Stomach (tissue), 4 donors: ENCODE measurements around the gene GZMB.

Source experiments
- CTCF ChIP-seq, 7 experiments: fragments of 450-650 bp in 4 of 7; fragments of 200-600 bp in 3 of 7; sonication (generic) in 3 of 7; IDR thresholded peaks; one replicate each; pipeline ENCODE4 v1.5.1; 2016 to 2019; ENCODE audit warnings: antibody characterized with exemption in 7 of 7, control low read depth in 2 of 7, mild to moderate bottlenecking in 1 of 7
- EP300 ChIP-seq: sonication (generic); formaldehyde crosslinking; IDR thresholded peaks from one replicate; pipeline ENCODE4 v1.6.1; 2017; ENCODE audit warnings: antibody characterized with exemption
- POLR2A ChIP-seq, 4 donors: fragments of 450-650 bp; IDR thresholded peaks; one replicate each; pipeline ENCODE4 v1.6.1; 2016; ENCODE audit warnings: antibody characterized with exemption in 4 of 4, control low read depth in 2 of 4, mild to moderate bottlenecking in 1 of 4, moderate library complexity in 1 of 4
- POLR2AphosphoS5 ChIP-seq, 3 donors: sonication (generic); formaldehyde crosslinking; IDR thresholded peaks; one replicate each; pipeline ENCODE4 v1.6.1; 2016; ENCODE audit warnings: antibody characterized with exemption in 3 of 3

GRCh38 chr14:24634158-24634557 lies at the start of gene GZMB:
- TF ChIP-seq CTCF (IDR thresholded peaks at IDR 0.05): no peak
- no peak for TF ChIP-seq EP300
- peak in 1 of 3 donors; percentile 45 for TF ChIP-seq POLR2AphosphoS5 (IDR thresholded peaks at IDR 0.05)
- TF ChIP-seq POLR2A (IDR thresholded peaks at IDR 0.05): no peak
